Lower leg skin (tissue), 3 donors: ENCODE data around the gene B3GNT2.

Experiments used
- CTCF ChIP-seq, 3 donors: fragments of 450-650 bp; IDR thresholded peaks; one replicate each; pipeline ENCODE4 v1.5.1; 2016; ENCODE audit warnings: antibody characterized with exemption in 3 of 3, mild to moderate bottlenecking in 3 of 3, moderate library complexity in 2 of 3
- POLR2A ChIP-seq, 2 donors: fragments of 450-650 bp; IDR thresholded peaks; one replicate each; pipeline ENCODE4 v1.6.1; 2016 to 2017; ENCODE audit warnings: antibody characterized with exemption in 2 of 2, mild to moderate bottlenecking in 1 of 2, moderate library complexity in 1 of 2

- TF ChIP-seq CTCF (IDR thresholded peaks at IDR 0.05) (no peak), POLR2A (IDR thresholded peaks at IDR 0.05) (no peak)
Measured at GRCh38 chr2:62229082-62229605, 33.2 kb downstream of the B3GNT2 start.
